Hematopoietic multipotent progenitor cell treated with erythropoietin and hydrocortisone succinate and interleukin-3 and kit ligand, for 8 days (in vitro differentiated cells): ENCODE data around the gene CTDSPL.

Experiments used
- DNase-seq: peaks from one replicate; pipeline ENCODE4 v3.0.0-alpha.2; 2015

Gene CTDSPL

DNA sequence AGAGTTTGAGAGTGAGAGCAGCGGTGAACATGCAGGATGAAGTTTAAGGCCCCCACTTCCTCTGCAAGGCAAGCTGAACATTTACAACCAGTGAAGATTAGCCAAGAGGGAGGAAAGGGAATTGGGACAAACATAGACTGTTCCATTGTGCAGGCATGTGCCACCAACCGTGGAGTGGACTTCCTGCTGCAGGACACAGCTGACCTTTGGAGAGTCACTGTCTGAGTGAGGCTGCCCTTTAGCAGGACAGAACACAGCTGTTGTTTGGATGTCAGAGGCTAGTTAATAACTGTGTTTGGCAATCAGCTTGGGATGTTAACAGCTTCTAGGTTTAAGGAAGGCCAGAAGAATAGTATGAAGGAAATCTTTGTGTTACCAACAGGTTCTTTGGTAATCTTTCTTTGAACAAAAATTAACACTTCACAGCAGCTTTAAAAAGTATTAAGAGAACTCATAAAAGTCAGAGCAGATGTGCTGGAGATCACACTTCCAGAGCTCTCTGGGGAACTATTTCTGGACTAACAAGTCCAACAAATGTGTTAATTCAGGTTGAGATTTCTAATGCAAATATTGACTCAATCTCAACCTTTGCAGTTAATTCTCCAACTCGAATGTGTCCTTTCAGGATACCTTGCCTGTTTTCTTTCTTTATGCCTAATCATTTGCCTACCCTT lies 31.4 kb downstream of the CTDSPL start:
- DNase-seq = no peak

DNA sequence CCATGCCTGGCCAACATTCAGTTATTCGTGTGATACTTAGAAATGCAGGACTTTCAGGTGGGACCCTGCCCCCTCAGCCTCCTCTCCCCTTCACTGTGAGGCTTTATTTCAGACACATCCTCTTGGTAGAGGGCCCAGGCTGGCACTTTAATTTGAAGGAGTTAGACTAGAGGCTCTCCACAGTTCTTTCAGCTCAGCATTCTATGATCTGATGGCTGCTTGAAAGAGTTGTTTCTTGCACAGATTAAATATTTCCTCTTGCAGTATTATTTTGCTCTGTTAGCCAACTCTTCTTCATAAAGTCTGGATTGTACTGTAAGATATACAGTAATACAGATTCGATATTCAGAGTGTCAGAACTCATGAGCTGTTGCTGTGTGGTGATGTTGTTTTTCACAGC lies 35.1 kb downstream of the CTDSPL start:
- DNase-seq = no peak

GRCh38 chr3:37897763-37898162 lies 36.1 kb downstream of the CTDSPL start:
- peak; percentile 47 for DNase-seq

DNA sequence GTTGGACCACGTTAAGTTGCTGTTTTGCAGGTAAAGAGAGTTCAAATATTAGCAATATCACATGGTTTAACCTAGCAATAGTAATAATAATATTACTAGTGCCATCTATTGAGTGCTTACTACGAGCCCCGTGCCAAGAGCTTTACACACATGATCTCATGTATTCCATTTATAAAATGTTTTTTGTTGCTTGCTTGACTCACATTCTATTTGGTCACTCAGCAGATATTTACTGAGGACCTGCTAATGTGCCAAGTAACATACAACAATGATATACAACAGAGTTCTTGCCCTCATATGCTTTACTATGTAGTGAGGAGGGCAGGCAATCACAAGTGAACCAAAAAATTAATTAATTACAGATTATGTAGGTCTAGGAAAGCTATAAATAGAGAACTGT lies 36.7 kb downstream of the CTDSPL start:
- DNase-seq = no peak

GRCh38 chr3:37899101-37899707 lies 37.5 kb downstream of the CTDSPL start:
- no peak for DNase-seq

GRCh38 chr3:37899711-37900306 lies 38.1 kb downstream of the CTDSPL start:
- DNase-seq = peak; percentile 76

- DNase-seq = no peak
Observed at GRCh38 chr3:37901721-37902120, 40.0 kb downstream of the CTDSPL start.

DNA sequence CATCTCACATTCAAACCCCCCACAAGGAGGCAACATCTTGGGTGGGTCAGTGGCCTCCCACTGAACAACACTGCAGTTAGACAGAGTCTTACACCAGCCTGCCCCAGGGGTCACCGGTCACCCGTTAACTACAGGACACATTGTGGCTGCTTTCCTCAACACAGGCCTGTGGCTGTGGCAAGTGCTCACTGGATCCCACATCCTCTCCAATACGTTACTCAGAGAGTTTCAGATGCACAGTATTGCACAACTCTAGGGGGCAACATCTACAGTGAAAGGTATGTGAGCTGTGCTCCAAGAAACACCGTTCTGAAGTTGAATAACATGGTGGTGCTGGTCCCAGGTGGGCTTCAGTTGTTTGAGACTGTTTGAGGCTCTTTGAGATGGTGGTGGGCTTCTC lies 41.0 kb downstream of the CTDSPL start:
- no peak for DNase-seq

- no peak for DNase-seq
Observed at GRCh38 chr3:37903320-37903719, 41.6 kb downstream of the CTDSPL start.

GRCh38 chr3:37903734-37904133 lies 42.1 kb downstream of the CTDSPL start:
- no peak for DNase-seq

GRCh38 chr3:37904601-37905000 lies 42.9 kb downstream of the CTDSPL start:
- no peak for DNase-seq

GRCh38 chr3:37905346-37905745 lies 43.7 kb downstream of the CTDSPL start:
- DNase-seq = no peak

- no peak for DNase-seq
Observed at GRCh38 chr3:37905987-37906674, 44.5 kb downstream of the CTDSPL start.

DNA sequence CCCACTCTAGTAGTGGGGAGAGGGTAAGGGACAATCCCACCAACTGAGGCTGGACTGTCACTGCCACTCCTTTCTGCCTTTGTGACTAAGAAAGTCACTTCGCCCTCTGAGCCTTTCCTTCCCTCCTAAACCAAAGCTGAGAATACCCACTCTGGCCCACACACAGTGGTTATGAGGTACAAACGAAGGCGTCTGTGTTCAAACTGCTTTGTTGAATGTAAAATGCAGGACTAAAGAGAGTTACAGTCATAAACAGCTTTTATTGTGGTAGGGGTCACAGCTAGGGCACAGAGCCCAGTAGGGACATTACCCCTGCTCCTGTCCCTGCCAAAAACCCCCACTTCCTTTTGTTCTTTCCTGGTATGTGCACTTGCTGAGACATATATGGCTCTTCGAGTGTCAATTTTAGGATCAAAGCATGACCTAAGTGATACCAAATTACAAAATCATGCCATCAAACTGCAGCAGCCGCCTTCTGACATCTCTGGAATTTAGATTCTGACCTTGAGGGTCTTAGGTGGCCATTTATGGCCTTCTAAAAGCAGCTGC lies 45.1 kb downstream of the CTDSPL start:
- no peak for DNase-seq

DNA sequence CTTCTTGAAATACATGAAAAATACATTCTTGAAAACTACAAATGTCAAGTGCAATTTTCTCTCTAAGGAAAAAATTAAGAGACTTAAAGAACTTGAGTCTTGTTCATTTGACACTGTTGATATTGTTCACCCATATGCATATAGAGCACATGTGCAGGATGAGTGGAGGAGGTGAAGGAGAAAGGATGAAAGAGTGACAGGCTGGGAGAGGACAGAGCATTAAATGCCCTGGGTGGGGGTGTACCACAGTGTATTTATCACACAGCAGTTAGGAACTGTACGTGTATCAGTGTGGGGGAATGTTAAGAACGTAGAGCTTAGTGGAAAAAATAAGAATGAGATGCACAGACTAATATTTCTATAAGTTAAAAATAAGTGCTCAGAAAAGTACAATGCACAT lies 45.7 kb downstream of the CTDSPL start:
- DNase-seq = no peak

GRCh38 chr3:37907906-37908305 lies 46.2 kb downstream of the CTDSPL start:
- DNase-seq = no peak

- DNase-seq = no peak
Observed at GRCh38 chr3:37909067-37909911, 47.6 kb downstream of the CTDSPL start.

- no peak for DNase-seq
Observed at GRCh38 chr3:37910671-37911400, 49.2 kb downstream of the CTDSPL start.

- DNase-seq = no peak
Observed at GRCh38 chr3:37912052-37912733, 50.5 kb downstream of the CTDSPL start.

- DNase-seq = no peak
Observed at GRCh38 chr3:37913522-37913921, 51.8 kb downstream of the CTDSPL start.

DNA sequence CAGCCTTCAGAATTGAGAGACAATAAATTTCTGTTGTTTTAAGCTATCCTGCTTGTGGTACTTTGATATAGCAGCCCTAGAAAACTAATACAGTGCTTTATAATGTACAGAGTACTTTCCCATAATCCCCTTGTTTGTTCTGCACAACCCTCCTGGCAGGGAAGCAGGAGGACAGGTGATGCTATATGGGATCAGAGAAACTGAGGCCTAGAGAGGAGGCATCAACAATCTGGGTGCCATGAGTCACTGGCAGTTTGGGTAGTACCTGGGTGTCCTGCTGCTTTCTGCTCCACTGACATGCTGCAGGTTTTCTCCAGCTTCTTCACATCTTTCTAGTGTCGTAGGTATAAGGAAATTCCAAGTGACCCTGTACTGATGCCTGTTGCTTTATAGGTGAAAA lies 55.0 kb downstream of the CTDSPL start:
- DNase-seq = no peak
